WTC11 (cell line): Measurements from ENCODE around the gene PPP1R12A. TPM values are rescaled to one million over a fixed set of nuclear protein-coding genes. Genes with fewer than 3 reads are reported as not detected.
A peak's percentile ranks its signal among the peaks of the same experiment; 100 is the strongest.

ENCODE experiments used
- ATAC-seq: fragments of 200-7000 bp; cut with Tn5 transposase; 2 replicates; pipeline ENCODE4 v1.10.0; 2021; ENCODE audit warnings: mild to moderate bottlenecking, moderate library complexity
- CTCF ChIA-PET: fragments of 300-600 bp; sonication (Branson Sonifier 250); formaldehyde crosslinking; loops from one replicate; lab custom pipeline; 2021; ENCODE audit warnings: antibody characterized with exemption; lab: Charles Lee
- POLR2A ChIA-PET: fragments of 350-600 bp; sonication (Branson Sonifier 250); formaldehyde crosslinking; loops from one replicate; lab custom pipeline; 2021; ENCODE audit warnings: antibody characterized with exemption; lab: Charles Lee
- DNase-seq: peaks from one replicate; pipeline ENCODE4 v3.0.0; 2021; ENCODE audit warnings: low spot score
- H3K27ac Mint-ChIP-seq: 2 replicates; pipeline ENCODE4 v1.8.0; 2021; ENCODE audit warnings: mixed read lengths
- H3K27me3 Mint-ChIP-seq: 2 replicates; pipeline ENCODE4 v1.8.0; 2021; ENCODE audit warnings: low read depth, mild to moderate bottlenecking, moderate library complexity, mixed read lengths
- H3K36me3 Mint-ChIP-seq: 2 replicates; pipeline ENCODE4 v1.8.0; 2021; ENCODE audit warnings: mixed read lengths
- H3K4me1 Mint-ChIP-seq: 2 replicates; pipeline ENCODE4 v1.8.0; 2022; ENCODE audit warnings: mixed read lengths
- H3K4me3 Mint-ChIP-seq: 2 replicates; pipeline ENCODE4 v1.8.0; 2021; ENCODE audit warnings: mild to moderate bottlenecking, moderate library complexity, mixed read lengths
- H3K9me3 Mint-ChIP-seq: 2 replicates; pipeline ENCODE4 v1.8.0; 2021; ENCODE audit warnings: mixed read lengths
- CREM ChIP-seq: sonication (generic); formaldehyde crosslinking; IDR thresholded peaks from 2 replicates; pipeline ENCODE4 v1.8.1; 2022; ENCODE audit warnings: mild to moderate bottlenecking, missing genetic modification reagents, moderate library complexity
- GTF2I ChIP-seq: fragments of 250-450 bp; sonication (Bioruptor Pico); conservative IDR thresholded peaks from 2 replicates; pipeline ENCODE4 v1.4.0; 2021; ENCODE audit warnings: mild to moderate bottlenecking
- SMAD3 ChIP-seq: sonication (generic); formaldehyde crosslinking; IDR thresholded peaks from 2 replicates; pipeline ENCODE4 v1.8.0; 2022; ENCODE audit warnings: missing genetic modification reagents, mild to moderate bottlenecking, borderline replicate concordance
- TCF7 ChIP-seq: sonication (generic); formaldehyde crosslinking; IDR thresholded peaks from 2 replicates; pipeline ENCODE4 v1.8.0; 2022; ENCODE audit warnings: mild to moderate bottlenecking, low read depth, missing genetic modification reagents, moderate library complexity
- ZNF396 ChIP-seq: fragments of 250-450 bp; sonication (Bioruptor Pico); IDR thresholded peaks from 2 replicates; pipeline ENCODE4 v1.8.0; 2021; ENCODE audit warnings: mild to moderate bottlenecking, moderate library complexity, borderline replicate concordance
- total RNA-seq: library from RNA; stranded (reverse); gene quantifications from 3 replicates; pipeline ENCODE4 v1.2.3, GENCODE V29; 2021
- TF ChIP-seq, protein P1 (sequence below): sonication (generic); formaldehyde crosslinking; IDR thresholded peaks from 2 replicates; pipeline ENCODE4 v1.8.1; 2023; ENCODE audit warnings: mild to moderate bottlenecking, missing genetic modification reagents, borderline replicate concordance
- TF ChIP-seq, protein P2 (sequence below): sonication (generic); formaldehyde crosslinking; IDR thresholded peaks from 2 replicates; pipeline ENCODE4 v1.8.0; 2022; ENCODE audit warnings: mild to moderate bottlenecking, missing genetic modification reagents
- TF ChIP-seq, protein P3 (sequence below): sonication (generic); formaldehyde crosslinking; IDR thresholded peaks from 2 replicates; pipeline ENCODE4 v1.8.1; 2022; ENCODE audit warnings: mild to moderate bottlenecking, missing genetic modification reagents, moderate library complexity, borderline replicate concordance
- TF ChIP-seq, protein P4 (sequence below): fragments of 250-450 bp; sonication (Bioruptor Pico); IDR thresholded peaks from 2 replicates; pipeline ENCODE4 v1.8.0; 2021; ENCODE audit warnings: mild to moderate bottlenecking
- TF ChIP-seq, protein P5 (sequence below): sonication (generic); formaldehyde crosslinking; IDR thresholded peaks from 2 replicates; pipeline ENCODE4 v1.8.1; 2023; ENCODE audit warnings: mild to moderate bottlenecking, missing genetic modification reagents, moderate library complexity
- TF ChIP-seq, protein P6 (sequence below): sonication (generic); formaldehyde crosslinking; IDR thresholded peaks from 2 replicates; pipeline ENCODE4 v1.8.0; 2022; ENCODE audit warnings: missing genetic modification reagents
- TF ChIP-seq, protein P7 (sequence below): sonication (generic); formaldehyde crosslinking; IDR thresholded peaks from 2 replicates; pipeline ENCODE4 v1.8.1; 2023; ENCODE audit warnings: mild to moderate bottlenecking, missing genetic modification reagents

Gene PPP1R12A
- total RNA-seq, 1 experiment from 2014 or later, result 83.8 TPM

DNA sequence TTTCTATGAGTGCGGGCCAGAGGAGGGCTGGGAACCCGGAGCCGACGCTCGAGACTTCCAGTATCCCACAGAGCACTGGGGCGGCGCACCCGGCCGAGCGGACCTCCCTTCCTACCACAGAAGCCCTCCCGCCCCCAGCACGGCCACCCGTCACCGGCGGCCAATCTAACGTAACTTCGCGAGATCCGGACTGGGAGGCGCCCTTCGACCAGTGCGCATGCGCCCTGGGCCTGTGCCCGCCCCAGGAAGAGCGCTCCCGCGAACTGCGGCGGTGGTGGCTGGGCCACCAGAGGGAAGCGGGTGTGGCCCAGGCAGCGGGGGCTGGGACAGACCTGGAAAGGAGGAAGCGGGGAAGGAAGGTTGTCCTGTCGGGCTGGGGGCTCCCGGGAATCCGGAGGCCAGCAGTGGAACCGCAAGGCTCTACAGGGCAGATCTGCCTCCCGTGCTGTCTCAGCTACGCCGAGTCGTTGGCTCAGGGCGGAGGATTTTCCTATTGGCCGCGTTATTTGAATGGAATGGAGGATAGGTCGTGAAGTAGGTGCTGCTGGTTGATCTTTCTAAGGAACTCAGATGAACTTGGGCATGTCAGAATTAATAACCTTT, at the start of gene PPP1R12A (continued):
- TF ChIP-seq, protein P1, sequence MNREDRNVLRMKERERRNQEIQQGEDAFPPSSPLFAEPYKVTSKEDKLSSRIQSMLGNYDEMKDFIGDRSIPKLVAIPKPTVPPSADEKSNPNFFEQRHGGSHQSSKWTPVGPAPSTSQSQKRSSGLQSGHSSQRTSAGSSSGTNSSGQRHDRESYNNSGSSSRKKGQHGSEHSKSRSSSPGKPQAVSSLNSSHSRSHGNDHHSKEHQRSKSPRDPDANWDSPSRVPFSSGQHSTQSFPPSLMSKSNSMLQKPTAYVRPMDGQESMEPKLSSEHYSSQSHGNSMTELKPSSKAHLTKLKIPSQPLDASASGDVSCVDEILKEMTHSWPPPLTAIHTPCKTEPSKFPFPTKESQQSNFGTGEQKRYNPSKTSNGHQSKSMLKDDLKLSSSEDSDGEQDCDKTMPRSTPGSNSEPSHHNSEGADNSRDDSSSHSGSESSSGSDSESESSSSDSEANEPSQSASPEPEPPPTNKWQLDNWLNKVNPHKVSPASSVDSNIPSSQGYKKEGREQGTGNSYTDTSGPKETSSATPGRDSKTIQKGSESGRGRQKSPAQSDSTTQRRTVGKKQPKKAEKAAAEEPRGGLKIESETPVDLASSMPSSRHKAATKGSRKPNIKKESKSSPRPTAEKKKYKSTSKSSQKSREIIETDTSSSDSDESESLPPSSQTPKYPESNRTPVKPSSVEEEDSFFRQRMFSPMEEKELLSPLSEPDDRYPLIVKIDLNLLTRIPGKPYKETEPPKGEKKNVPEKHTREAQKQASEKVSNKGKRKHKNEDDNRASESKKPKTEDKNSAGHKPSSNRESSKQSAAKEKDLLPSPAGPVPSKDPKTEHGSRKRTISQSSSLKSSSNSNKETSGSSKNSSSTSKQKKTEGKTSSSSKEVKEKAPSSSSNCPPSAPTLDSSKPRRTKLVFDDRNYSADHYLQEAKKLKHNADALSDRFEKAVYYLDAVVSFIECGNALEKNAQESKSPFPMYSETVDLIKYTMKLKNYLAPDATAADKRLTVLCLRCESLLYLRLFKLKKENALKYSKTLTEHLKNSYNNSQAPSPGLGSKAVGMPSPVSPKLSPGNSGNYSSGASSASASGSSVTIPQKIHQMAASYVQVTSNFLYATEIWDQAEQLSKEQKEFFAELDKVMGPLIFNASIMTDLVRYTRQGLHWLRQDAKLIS (CRISPR knock-in tag), result no peak
- TF ChIP-seq, protein P2, sequence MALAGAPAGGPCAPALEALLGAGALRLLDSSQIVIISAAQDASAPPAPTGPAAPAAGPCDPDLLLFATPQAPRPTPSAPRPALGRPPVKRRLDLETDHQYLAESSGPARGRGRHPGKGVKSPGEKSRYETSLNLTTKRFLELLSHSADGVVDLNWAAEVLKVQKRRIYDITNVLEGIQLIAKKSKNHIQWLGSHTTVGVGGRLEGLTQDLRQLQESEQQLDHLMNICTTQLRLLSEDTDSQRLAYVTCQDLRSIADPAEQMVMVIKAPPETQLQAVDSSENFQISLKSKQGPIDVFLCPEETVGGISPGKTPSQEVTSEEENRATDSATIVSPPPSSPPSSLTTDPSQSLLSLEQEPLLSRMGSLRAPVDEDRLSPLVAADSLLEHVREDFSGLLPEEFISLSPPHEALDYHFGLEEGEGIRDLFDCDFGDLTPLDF, result peak; percentile 48; the same call in 1 of the 2 replicates
- no peak for TF ChIP-seq GTF2I
- TF ChIP-seq, protein P3, sequence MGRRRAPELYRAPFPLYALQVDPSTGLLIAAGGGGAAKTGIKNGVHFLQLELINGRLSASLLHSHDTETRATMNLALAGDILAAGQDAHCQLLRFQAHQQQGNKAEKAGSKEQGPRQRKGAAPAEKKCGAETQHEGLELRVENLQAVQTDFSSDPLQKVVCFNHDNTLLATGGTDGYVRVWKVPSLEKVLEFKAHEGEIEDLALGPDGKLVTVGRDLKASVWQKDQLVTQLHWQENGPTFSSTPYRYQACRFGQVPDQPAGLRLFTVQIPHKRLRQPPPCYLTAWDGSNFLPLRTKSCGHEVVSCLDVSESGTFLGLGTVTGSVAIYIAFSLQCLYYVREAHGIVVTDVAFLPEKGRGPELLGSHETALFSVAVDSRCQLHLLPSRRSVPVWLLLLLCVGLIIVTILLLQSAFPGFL, result no peak
- TF ChIP-seq, protein P4, sequence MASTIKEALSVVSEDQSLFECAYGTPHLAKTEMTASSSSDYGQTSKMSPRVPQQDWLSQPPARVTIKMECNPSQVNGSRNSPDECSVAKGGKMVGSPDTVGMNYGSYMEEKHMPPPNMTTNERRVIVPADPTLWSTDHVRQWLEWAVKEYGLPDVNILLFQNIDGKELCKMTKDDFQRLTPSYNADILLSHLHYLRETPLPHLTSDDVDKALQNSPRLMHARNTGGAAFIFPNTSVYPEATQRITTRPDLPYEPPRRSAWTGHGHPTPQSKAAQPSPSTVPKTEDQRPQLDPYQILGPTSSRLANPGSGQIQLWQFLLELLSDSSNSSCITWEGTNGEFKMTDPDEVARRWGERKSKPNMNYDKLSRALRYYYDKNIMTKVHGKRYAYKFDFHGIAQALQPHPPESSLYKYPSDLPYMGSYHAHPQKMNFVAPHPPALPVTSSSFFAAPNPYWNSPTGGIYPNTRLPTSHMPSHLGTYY (CRISPR knock-in tag), result no peak
- TF ChIP-seq, protein P5, sequence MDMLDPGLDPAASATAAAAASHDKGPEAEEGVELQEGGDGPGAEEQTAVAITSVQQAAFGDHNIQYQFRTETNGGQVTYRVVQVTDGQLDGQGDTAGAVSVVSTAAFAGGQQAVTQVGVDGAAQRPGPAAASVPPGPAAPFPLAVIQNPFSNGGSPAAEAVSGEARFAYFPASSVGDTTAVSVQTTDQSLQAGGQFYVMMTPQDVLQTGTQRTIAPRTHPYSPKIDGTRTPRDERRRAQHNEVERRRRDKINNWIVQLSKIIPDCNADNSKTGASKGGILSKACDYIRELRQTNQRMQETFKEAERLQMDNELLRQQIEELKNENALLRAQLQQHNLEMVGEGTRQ (CRISPR knock-in tag), result no peak; the same call in 1 of the 2 replicates
- peak; percentile 68; the same call in 1 of the 2 replicates for TF ChIP-seq SMAD3
- TF ChIP-seq, protein P6, sequence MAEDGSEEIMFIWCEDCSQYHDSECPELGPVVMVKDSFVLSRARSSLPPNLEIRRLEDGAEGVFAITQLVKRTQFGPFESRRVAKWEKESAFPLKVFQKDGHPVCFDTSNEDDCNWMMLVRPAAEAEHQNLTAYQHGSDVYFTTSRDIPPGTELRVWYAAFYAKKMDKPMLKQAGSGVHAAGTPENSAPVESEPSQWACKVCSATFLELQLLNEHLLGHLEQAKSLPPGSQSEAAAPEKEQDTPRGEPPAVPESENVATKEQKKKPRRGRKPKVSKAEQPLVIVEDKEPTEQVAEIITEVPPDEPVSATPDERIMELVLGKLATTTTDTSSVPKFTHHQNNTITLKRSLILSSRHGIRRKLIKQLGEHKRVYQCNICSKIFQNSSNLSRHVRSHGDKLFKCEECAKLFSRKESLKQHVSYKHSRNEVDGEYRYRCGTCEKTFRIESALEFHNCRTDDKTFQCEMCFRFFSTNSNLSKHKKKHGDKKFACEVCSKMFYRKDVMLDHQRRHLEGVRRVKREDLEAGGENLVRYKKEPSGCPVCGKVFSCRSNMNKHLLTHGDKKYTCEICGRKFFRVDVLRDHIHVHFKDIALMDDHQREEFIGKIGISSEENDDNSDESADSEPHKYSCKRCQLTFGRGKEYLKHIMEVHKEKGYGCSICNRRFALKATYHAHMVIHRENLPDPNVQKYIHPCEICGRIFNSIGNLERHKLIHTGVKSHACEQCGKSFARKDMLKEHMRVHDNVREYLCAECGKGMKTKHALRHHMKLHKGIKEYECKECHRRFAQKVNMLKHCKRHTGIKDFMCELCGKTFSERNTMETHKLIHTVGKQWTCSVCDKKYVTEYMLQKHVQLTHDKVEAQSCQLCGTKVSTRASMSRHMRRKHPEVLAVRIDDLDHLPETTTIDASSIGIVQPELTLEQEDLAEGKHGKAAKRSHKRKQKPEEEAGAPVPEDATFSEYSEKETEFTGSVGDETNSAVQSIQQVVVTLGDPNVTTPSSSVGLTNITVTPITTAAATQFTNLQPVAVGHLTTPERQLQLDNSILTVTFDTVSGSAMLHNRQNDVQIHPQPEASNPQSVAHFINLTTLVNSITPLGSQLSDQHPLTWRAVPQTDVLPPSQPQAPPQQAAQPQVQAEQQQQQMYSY (CRISPR knock-in tag), result no peak
- TF ChIP-seq, all 79 proteins: peak for 17

DNA sequence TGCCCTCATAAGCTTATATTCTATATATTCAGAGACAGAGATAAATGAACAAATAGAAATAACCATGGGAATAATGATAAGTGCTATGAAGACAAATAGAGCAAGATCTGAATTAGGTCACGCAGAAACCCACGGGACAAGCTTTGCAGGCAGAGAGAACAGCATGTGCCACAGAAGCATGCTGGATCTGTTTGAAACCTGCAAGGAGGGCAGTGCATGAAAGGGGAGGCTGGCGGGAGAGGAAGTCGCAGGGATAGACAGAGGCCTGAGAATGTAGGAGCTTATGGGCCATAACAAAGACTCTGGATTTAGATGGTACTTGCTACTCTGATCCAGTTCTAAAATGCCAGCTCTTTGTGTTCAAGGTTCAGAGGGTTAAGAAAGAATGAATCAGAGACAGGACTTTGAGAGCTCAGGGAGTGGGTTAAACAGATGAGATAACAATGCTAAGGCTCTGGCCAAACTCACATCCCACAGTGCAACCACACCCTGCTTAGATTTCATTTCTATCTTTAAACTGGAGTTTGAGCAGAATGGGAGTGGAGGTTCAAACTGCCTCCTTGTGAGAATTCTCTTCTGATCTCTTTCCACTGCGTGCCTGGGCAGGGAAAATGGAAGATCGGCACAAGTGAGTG, 49.2 kb upstream of the PPP1R12A start:
- peak; percentile 56; the same call in 1 of the 2 replicates for ATAC-seq
- CTCF ChIA-PET, result no interaction called here
- H3K4me3 Mint-ChIP-seq, result no peak overlapping the region
- TF ChIP-seq, protein P7, sequence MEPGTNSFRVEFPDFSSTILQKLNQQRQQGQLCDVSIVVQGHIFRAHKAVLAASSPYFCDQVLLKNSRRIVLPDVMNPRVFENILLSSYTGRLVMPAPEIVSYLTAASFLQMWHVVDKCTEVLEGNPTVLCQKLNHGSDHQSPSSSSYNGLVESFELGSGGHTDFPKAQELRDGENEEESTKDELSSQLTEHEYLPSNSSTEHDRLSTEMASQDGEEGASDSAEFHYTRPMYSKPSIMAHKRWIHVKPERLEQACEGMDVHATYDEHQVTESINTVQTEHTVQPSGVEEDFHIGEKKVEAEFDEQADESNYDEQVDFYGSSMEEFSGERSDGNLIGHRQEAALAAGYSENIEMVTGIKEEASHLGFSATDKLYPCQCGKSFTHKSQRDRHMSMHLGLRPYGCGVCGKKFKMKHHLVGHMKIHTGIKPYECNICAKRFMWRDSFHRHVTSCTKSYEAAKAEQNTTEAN (CRISPR knock-in tag), result no peak
- TF ChIP-seq CREM (CRISPR knock-in tag) (no peak), TCF7 (CRISPR knock-in tag) (no peak), ZNF396 (CRISPR knock-in tag) (no peak)
- TF ChIP-seq, protein P6 (CRISPR knock-in tag), result no peak
- TF ChIP-seq, protein P5 (CRISPR knock-in tag), result no peak
- TF ChIP-seq, protein P4 (CRISPR knock-in tag), result no peak

More for the DNA sequence above, 49.2 kb upstream of the PPP1R12A start:
- Mint-ChIP-seq H3K27ac (no peak overlapping the region), H3K4me1 (no peaks in the 10 kb centered on the region), H3K36me3 (no peaks in the 10 kb centered on the region), H3K9me3 (no peaks in the 10 kb centered on the region), H3K27me3 (no peaks in the 10 kb centered on the region; the same call in none of the 2 replicates)
- no peak for DNase-seq
- POLR2A ChIA-PET, result no interaction called here
